GM21528 (cell line): Measurements from ENCODE around the gene CCL13.
"Not testable (repeated sequence)": the region's sequence is repeated elsewhere in the genome, so short reads cannot be mapped to it uniquely, and the experiment has no call there.

Source experiments
- ATAC-seq: cut with Tn5 transposase; IDR thresholded peaks from one replicate; pipeline ENCODE4 v1.9.1; 2021; ENCODE audit warnings: mild to moderate bottlenecking, moderate library complexity; ENCODE audit not compliant: unreplicated experiment, low FRiP score

The CCL13 gene

GRCh38 chr17:34356194-34356593 lies at the start of gene CCL13:
Gene CCL13 (plus strand): TSS chr17:34356480. CDS start chr17:34356527, 47 bp downstream.
- no peak for ATAC-seq

GRCh38 chr17:34307110-34307509 lies 49.2 kb upstream of the CCL13 start:
- ATAC-seq = no peak

- ATAC-seq = no peak
These were observed 47.9 kb upstream of the CCL13 start for GRCh38 chr17:34308371-34308770.

- ATAC-seq = no peak
These were observed 45.0 kb upstream of the CCL13 start for GRCh38 chr17:34311291-34311690.

- ATAC-seq = no peak
These were observed 44.2 kb upstream of the CCL13 start for GRCh38 chr17:34312080-34312479.

- ATAC-seq = no peak
These were observed 43.1 kb upstream of the CCL13 start for GRCh38 chr17:34313164-34313563.

- ATAC-seq = no peak
These were observed 42.0 kb upstream of the CCL13 start for GRCh38 chr17:34314279-34314678.

GRCh38 chr17:34318474-34318873 lies 37.8 kb upstream of the CCL13 start:
- no peak for ATAC-seq

- no peak for ATAC-seq
These were observed 37.2 kb upstream of the CCL13 start, which contains the start of gene CCL8 for GRCh38 chr17:34319039-34319483. Gene CCL8 (plus strand): TSS chr17:34319435. CDS start chr17:34319502, 67 bp downstream.

- no peak for ATAC-seq
These were observed 34.3 kb upstream of the CCL13 start for GRCh38 chr17:34321964-34322363.

- not testable (repeated sequence) for ATAC-seq
These were observed 28.7 kb upstream of the CCL13 start for GRCh38 chr17:34327580-34327979.

- ATAC-seq = no peak
These were observed 18.6 kb upstream of the CCL13 start for GRCh38 chr17:34337701-34338100.

- no peak for ATAC-seq
These were observed 17.0 kb upstream of the CCL13 start for GRCh38 chr17:34339138-34339770.

GRCh38 chr17:34341916-34342315 lies 14.4 kb upstream of the CCL13 start:
- ATAC-seq = no peak

- no peak for ATAC-seq
These were observed 9.2 kb upstream of the CCL13 start for GRCh38 chr17:34347063-34347462.

GRCh38 chr17:34349751-34350150 lies 6.5 kb upstream of the CCL13 start:
- no peak for ATAC-seq

GRCh38 chr17:34351096-34351495 lies 5.2 kb upstream of the CCL13 start:
- no peak for ATAC-seq

GRCh38 chr17:34352191-34352590 lies 4.1 kb upstream of the CCL13 start:
- ATAC-seq = no peak

GRCh38 chr17:34354637-34355036 lies 1.6 kb upstream of the CCL13 start:
- ATAC-seq = no peak

GRCh38 chr17:34357398-34357797 lies 1.1 kb downstream of the CCL13 start:
- no peak for ATAC-seq

- ATAC-seq = no peak
These were observed 2.4 kb downstream of the CCL13 start for GRCh38 chr17:34358631-34359030.

GRCh38 chr17:34360601-34361270 lies 4.5 kb downstream of the CCL13 start:
- ATAC-seq = no peak
